Measurements from ENCODE around the gene CD109.

DNA sequence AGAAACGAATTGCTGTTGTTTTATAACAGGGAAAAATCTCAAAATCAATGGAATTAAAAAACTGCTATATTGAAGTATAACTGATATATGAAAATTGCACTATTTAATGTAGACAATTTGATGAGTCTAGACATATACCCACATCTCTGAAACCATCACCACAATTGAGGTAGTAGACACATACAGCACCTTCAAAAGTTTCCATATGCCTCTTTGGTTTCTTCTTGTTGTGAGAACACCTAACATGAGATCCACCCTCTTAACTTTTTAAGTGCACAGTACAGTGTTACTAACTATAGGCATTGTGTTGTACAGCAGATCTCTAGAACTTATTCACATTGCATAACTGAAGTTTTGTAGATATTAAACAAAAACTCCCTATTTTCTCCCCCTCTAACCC is 28.2 kb upstream of the CD109 start:
- TF ChIP-seq POLR2A (IDR thresholded peaks at IDR 0.05), result no peak
- TF ChIP-seq POLR2AphosphoS5 (IDR thresholded peaks at IDR 0.05), result no peak
- no peak for TF ChIP-seq CTCF (IDR thresholded peaks at IDR 0.05)
